H1 (cell line): ENCODE results near the gene IQCE. TPM values are rescaled to one million over a fixed set of nuclear protein-coding genes. Genes with fewer than 3 reads are reported as not detected.
A peak's percentile ranks its signal among the peaks of the same experiment; 100 is the strongest.

Experiments used
- BACH1 ChIP-seq: IDR thresholded peaks from 2 replicates; pipeline ENCODE4 v1.6.1; 2012; ENCODE audit warnings: low read length, improper control_type of control experiment
- CHD7 ChIP-seq: fragments of 300-600 bp; sonication (generic); IDR thresholded peaks from 2 replicates; pipeline ENCODE4 v1.7.1; 2012; ENCODE audit warnings: low read length, moderate library complexity, mild to moderate bottlenecking, inconsistent platforms; ENCODE audit not compliant: insufficient replicate concordance
- CTCF ChIP-seq, 3 experiments: IDR thresholded peaks; 1 replicate in 2 of 3; 2 replicates in 1 of 3; pipeline versions ENCODE4 v1.5.1 to v1.6.1; 2011; ENCODE audit warnings: low read length in 3 of 3, mild to moderate bottlenecking in 3 of 3, inconsistent platforms in 2 of 3, low read depth in 1 of 3, moderate library complexity in 1 of 3; ENCODE audit not compliant: insufficient read depth in 1 of 3; ENCODE audit errors: control extremely low read depth in 1 of 3
- JUN ChIP-seq: IDR thresholded peaks from 2 replicates; pipeline ENCODE4 v1.6.1; 2011; ENCODE audit warnings: low read depth, mild to moderate bottlenecking, improper control_type of control experiment, low read length
- KDM1A ChIP-seq: fragments of 200-600, 300-600 bp; sonication (generic); IDR thresholded peaks from 2 replicates; pipeline ENCODE4 v1.7.1; 2016; ENCODE audit warnings: mild to moderate bottlenecking, low read length, borderline replicate concordance
- POLR2AphosphoS5 ChIP-seq: IDR thresholded peaks from 2 replicates; pipeline ENCODE4 v1.6.1; 2011; ENCODE audit warnings: low read depth, low read length
- RAD21 ChIP-seq, 2 experiments: IDR thresholded peaks in 1 of 2; conservative IDR thresholded peaks in 1 of 2; 2 replicates each; pipeline ENCODE4 v1.6.1; 2011; ENCODE audit warnings: low read depth in 2 of 2, low read length in 2 of 2, improper control_type of control experiment in 1 of 2, inconsistent platforms in 1 of 2, mild to moderate bottlenecking in 1 of 2, moderate library complexity in 1 of 2
- YY1 ChIP-seq: IDR thresholded peaks from 2 replicates; pipeline ENCODE4 v1.6.1; 2011; ENCODE audit warnings: low read depth, mild to moderate bottlenecking, low read length
- polyA plus RNA-seq, 7 experiments: library from polyadenylated mRNA; depleted of rRNA in 3 of 7; stranded (reverse) in 5 of 7; unstranded in 2 of 7; fragments of >200 nt in 5 of 7; fragments of 200-250 nt in 2 of 7; gene quantifications; 1 replicate in 5 of 7; 2 replicates in 1 of 7; 4 replicates in 1 of 7; pipeline versions ENCODE4 v1.2.1 to v1.2.3, GENCODE V29; 2011 to 2013; ENCODE audit warnings: missing spikeins in 2 of 7, mixed read lengths in 2 of 7
- total RNA-seq: library from RNA; stranded (reverse); fragmentation: NEBNext Ultra II Directional; extraction: Animal tissue kit (Norgen Biotek cat#: 25700); gene quantifications from 2 replicates; pipeline ENCODE4 v1.2.1, GENCODE V29; 2021

IQCE gene
- total and polyA plus RNA-seq, 2 of the 8 experiments (the other 6 are each of a cell fraction or from before 2014, with no cell fraction given) = 2.2 to 4.9 TPM

GRCh38 chr7:2558629-2559282 lies at the start of gene IQCE (continued):
- TF ChIP-seq CHD7 = no peak
- no peak for TF ChIP-seq CTCF (IDR thresholded peaks at IDR 0.05; ENCODE audit: control extremely low read depth in 1 of 3, insufficient read depth in 1 of 3, low read depth in 1 of 3, low read length in 3 of 3)
- no peak for TF ChIP-seq POLR2AphosphoS5
- no peak for TF ChIP-seq JUN
- TF ChIP-seq YY1 = no peak
- peak; percentile 93 for TF ChIP-seq KDM1A
- TF ChIP-seq RAD21 (IDR thresholded peaks at IDR 0.05 in 1 of 2, conservative IDR thresholded peaks at IDR 0.05 in 1 of 2; ENCODE audit: low read depth in 2 of 2, low read length in 2 of 2) = no peak
- TF ChIP-seq BACH1 = no peak
